Measurements from ENCODE around the gene FARS2. TPM values are rescaled to one million over a fixed set of nuclear protein-coding genes. Genes with fewer than 3 reads are reported as not detected.

FARS2 gene
- total and polyA plus RNA-seq, 2 donors (not counting 1 experiment from before 2014, with no cell fraction given), result 11.0 to 18.5 TPM

GRCh38 chr6:5256952-5257351, 4.4 kb upstream of the FARS2 start:
- TF ChIP-seq EZH2 (IDR thresholded peaks at IDR 0.05; ENCODE audit: low read length, missing control alignments), result no peak
- TF ChIP-seq CTCF (conservative IDR thresholded peaks at IDR 0.05 in 1 of 2, IDR thresholded peaks at IDR 0.05 in 1 of 2; ENCODE audit: low read depth in 1 of 2, low read length in 2 of 2), result no peak
- Histone ChIP-seq H3K36me3 (ENCODE audit: control insufficient read depth, insufficient read depth, low read length) (no peaks in the 10 kb centered on the region), H3K27ac (ENCODE audit: insufficient read depth, low read length) (no peak overlapping the region), H4K20me1 (ENCODE audit: control insufficient read depth, extremely low read depth, insufficient read depth, low read length) (no peaks in the 10 kb centered on the region), H3K79me2 (ENCODE audit: control insufficient read depth, insufficient read depth, low read length) (peaks cover 4% of the 10 kb centered on the region), H3K9ac (ENCODE audit: insufficient read depth, low read length) (no peak overlapping the region), H3K4me3 (replicated peaks in 1 of 4; ENCODE audit: control extremely low read depth in 1 of 4, insufficient read depth in 1 of 4, low read depth in 3 of 4, low read length in 4 of 4) (no peak overlapping the region), H3K27me3 (ENCODE audit: control insufficient read depth, insufficient read depth, low read length) (no peaks in the 10 kb centered on the region), H2AFZ (ENCODE audit: low read length) (no peak overlapping the region), H3K9me3 (ENCODE audit: control insufficient read depth, insufficient read depth, low read depth, low read length) (no peaks in the 10 kb centered on the region), H3K4me1 (ENCODE audit: control insufficient read depth, extremely low read depth, insufficient read depth, low read length) (no peaks in the 10 kb centered on the region), H3K4me2 (ENCODE audit: extremely low read depth, insufficient read depth, low read length) (no peak overlapping the region)
- no peak for DNase-seq (ENCODE audit: low read depth in 2 of 2)

GRCh38 chr6:5257400-5257799, 3.9 kb upstream of the FARS2 start:
- Histone ChIP-seq H3K4me1 (ENCODE audit: control insufficient read depth, extremely low read depth, insufficient read depth, low read length) (no peaks in the 10 kb centered on the region), H3K27ac (ENCODE audit: insufficient read depth, low read length) (no peak overlapping the region), H4K20me1 (ENCODE audit: control insufficient read depth, extremely low read depth, insufficient read depth, low read length) (no peaks in the 10 kb centered on the region), H3K9ac (ENCODE audit: insufficient read depth, low read length) (no peak overlapping the region), H3K9me3 (ENCODE audit: control insufficient read depth, insufficient read depth, low read depth, low read length) (no peaks in the 10 kb centered on the region), H3K27me3 (ENCODE audit: control insufficient read depth, insufficient read depth, low read length) (no peaks in the 10 kb centered on the region), H3K4me3 (replicated peaks in 1 of 4; ENCODE audit: control extremely low read depth in 1 of 4, insufficient read depth in 1 of 4, low read depth in 3 of 4, low read length in 4 of 4) (no peak overlapping the region), H3K36me3 (ENCODE audit: control insufficient read depth, insufficient read depth, low read length) (no peaks in the 10 kb centered on the region), H3K4me2 (ENCODE audit: extremely low read depth, insufficient read depth, low read length) (no peak overlapping the region), H3K79me2 (ENCODE audit: control insufficient read depth, insufficient read depth, low read length) (peaks cover 4% of the 10 kb centered on the region), H2AFZ (ENCODE audit: low read length) (no peak overlapping the region)
- DNase-seq (ENCODE audit: low read depth in 2 of 2), result no peak
- no peak for TF ChIP-seq CTCF (conservative IDR thresholded peaks at IDR 0.05 in 1 of 2, IDR thresholded peaks at IDR 0.05 in 1 of 2; ENCODE audit: low read depth in 1 of 2, low read length in 2 of 2)
- TF ChIP-seq EZH2 (IDR thresholded peaks at IDR 0.05; ENCODE audit: low read length, missing control alignments), result no peak

- H4K20me1 ChIP-seq (ENCODE audit: control insufficient read depth, extremely low read depth, insufficient read depth, low read length), result no peaks in the 10 kb centered on the region
- H3K4me2 ChIP-seq (ENCODE audit: extremely low read depth, insufficient read depth, low read length), result peak overlapping the region; percentile 64
- H3K27me3 ChIP-seq (ENCODE audit: control insufficient read depth, insufficient read depth, low read length), result no peaks in the 10 kb centered on the region
- H3K4me1 ChIP-seq (ENCODE audit: control insufficient read depth, extremely low read depth, insufficient read depth, low read length), result no peaks in the 10 kb centered on the region
- H3K79me2 ChIP-seq (ENCODE audit: control insufficient read depth, insufficient read depth, low read length), result peaks cover 7% of the 10 kb centered on the region
- H3K9ac ChIP-seq (ENCODE audit: insufficient read depth, low read length), result no peak overlapping the region
- no peaks in the 10 kb centered on the region for H3K9me3 ChIP-seq (ENCODE audit: control insufficient read depth, insufficient read depth, low read depth, low read length)
- TF ChIP-seq EZH2 (IDR thresholded peaks at IDR 0.05; ENCODE audit: low read length, missing control alignments), result no peak
- no peak for TF ChIP-seq CTCF (conservative IDR thresholded peaks at IDR 0.05 in 1 of 2, IDR thresholded peaks at IDR 0.05 in 1 of 2; ENCODE audit: low read depth in 1 of 2, low read length in 2 of 2)
- no peak for DNase-seq (ENCODE audit: low read depth in 2 of 2)
- peak overlapping the region in 3 of 4 experiments; percentile 66 to 98 (median 70) for H3K4me3 ChIP-seq (replicated peaks in 1 of 4; ENCODE audit: control extremely low read depth in 1 of 4, insufficient read depth in 1 of 4, low read depth in 3 of 4, low read length in 4 of 4)
- H3K36me3 ChIP-seq (ENCODE audit: control insufficient read depth, insufficient read depth, low read length), result no peaks in the 10 kb centered on the region
- H3K27ac ChIP-seq (ENCODE audit: insufficient read depth, low read length), result no peak overlapping the region
- no peak overlapping the region for H2AFZ ChIP-seq (ENCODE audit: low read length)
These were observed 1.9 kb upstream of the FARS2 start for GRCh38 chr6:5259428-5259827.

Measured in fibroblast of lung (primary cell).